Activated effector memory CD4-positive, alpha-beta T cell treated with anti-CD3 and anti-CD28 coated beads, Interleukin-2, amount 50 U/mL, for 16 hours (primary cell): ENCODE data around the gene LPAR1.

Experiments
- DNase-seq: peaks from one replicate; pipeline ENCODE4 v3.0.0-alpha.2; 2020

The LPAR1 gene

DNA sequence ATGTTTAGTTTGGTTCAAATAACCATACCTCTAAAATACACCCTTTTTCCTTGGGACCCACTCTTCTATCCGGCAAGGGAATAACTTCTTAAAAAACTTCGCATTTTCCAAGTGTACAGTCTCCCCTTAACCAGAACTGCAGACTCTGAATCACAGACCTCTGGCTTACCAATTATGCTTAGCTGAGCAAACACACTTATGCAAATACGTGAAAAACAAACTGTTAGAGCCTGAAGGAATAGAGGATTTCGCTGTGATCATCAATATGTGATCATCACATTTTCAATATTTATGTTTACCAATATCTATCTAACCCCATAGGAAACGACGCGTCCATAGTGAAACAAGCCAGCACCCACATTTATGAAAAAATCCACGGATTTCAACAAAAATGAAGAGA, 1.3 kb downstream of the LPAR1 start:
- DNase-seq: no peak

DNA sequence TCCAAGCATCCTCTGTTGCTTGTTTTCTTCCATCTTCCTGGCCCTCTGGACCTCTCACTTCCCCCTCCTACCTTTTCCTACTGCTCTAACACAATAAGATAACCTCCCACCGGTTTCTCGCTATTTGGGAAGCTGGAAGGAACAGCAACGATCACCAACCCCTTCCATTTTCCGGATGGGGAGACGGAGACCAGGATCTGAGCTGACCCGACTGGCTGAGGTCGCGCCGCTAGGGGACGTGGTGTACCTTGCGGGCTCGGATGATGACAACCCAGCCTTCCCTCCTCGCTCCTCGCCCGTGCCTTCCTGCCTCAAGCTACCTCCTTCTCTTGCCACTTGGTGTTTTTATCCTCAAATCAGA, 1.9 kb downstream of the LPAR1 start:
- DNase-seq: no peak

DNA sequence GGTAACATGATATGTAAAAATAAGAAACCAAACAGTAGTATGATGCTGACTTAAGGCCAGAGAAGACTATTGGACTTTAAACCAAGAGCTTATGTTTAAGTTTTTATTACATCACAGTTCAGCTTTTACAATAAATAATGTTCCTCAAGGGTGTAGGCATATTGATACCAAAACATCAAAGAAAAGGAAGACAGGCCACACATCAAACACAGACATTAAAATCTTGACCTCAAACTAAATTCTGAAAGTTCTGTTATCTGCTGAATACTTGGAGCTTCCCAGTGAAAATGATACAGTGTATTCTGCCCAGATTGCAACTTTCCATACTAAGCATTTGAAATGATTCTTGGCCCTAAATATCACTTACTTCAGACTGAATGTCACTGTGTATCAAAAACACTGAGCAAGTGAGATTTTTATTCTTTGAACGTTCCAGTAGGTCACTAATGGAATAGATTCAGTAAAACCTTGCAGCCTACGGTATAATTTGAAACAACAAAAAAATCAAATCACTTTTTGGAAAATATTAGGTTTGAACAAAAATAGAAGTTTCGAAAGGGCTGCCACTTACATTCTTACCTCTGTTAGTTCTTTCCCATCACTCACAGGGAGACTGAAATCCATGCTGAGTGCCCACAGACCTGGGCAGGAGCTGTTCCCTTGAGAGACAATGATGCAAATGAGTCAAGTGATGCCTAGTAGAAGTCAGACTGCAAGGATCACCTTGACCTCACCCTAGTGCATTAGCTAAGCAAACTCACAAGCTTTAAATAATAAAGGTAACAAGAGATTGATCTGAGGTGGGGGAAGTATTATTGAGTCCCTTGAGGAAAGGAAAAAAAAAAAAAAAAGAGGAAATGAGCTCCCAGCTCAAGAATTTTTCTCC, 2.5 kb downstream of the LPAR1 start:
- no peak for DNase-seq

DNA sequence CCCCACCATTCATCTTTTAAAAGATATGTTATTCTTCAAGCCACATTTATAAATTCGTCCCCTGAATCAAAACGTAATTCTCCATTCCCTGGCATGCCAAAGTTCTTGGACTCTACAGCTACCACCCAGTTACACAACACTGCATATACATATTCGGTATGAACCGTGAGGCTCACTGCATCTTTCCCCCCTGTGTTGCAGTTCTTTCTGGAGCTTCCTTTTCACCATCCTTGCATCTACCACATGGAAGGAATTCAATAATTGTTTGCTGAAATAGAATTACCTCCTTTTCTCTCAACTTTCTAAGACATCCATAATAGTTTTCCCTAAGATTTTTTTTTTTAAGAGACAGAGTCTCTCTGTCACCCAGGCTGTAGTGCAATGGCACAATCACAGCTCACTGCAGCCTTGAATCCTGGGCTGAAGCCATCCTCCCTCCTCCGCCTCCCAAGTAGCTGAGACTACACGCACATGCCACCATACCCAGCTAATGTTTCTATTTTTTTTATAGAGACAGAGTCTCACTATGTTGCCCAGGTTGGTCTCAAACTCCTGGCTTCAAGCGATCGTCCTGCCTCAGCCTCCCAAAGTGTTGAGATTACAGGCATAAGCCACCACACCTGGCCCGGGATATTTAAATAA, 3.3 kb downstream of the LPAR1 start:
- DNase-seq: no peak

DNA sequence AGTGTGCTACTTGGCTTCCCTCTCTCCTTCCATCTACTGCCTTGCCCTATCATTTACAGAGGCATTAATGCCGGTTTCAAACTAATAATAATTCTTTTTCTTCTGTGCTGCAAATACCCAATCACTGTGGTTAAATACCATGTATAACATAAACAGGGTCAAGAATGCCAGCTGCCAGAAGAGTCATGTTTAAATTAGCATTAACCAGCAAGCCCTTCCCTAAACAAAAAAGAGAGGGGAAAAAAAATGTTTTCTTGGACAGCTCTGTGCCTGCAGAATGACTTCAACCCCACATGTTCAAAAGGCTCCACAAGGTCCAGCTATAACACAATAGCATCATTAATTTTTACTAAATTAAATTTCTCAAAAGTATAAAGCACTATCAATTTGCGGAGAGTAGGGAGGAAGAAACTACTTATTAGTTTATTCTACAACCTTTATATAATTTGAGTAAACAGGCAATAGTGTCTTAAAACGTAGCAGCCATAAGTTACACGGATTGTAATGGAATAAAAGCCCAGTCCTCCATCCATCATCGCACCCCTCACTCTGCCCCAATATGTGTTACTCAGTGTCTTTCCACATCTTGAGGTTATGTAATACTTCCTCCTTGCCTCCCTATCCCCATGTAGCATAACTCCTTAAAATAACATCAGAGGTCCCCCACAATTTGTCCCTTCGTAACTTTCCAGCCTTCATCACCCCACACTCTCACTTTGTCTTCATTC, 3.9 kb downstream of the LPAR1 start:
- no peak for DNase-seq

DNA sequence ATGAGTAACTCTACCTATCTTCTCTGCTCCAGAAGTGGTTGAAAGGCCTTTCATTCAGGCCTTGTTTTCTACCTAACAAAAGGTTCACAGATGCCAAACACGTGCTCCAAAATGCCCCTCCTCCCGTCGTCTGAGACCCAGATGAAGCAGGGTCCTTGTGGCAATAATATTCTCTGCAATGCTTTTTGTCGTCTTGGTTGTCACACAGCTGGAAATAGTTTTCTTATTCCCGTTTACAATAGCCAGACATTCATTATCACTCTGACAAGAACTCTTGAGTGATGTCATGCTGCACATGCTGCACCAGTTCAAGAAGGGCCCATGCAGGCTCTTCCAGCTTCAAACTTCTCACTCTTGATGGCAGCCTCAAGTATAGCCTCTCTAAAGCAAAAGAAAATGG, 7.8 kb downstream of the LPAR1 start:
- no peak for DNase-seq

- no peak for DNase-seq
Measured at GRCh38 chr9:111029260-111029659, 9.0 kb downstream of the LPAR1 start.

GRCh38 chr9:111027798-111028197, 10.5 kb downstream of the LPAR1 start:
- DNase-seq: no peak

GRCh38 chr9:111023128-111023527, 15.1 kb downstream of the LPAR1 start:
- no peak for DNase-seq

- no peak for DNase-seq
Measured at GRCh38 chr9:111020594-111020993, 17.7 kb downstream of the LPAR1 start.

GRCh38 chr9:111016426-111017045, 21.7 kb downstream of the LPAR1 start:
- DNase-seq: no peak

DNA sequence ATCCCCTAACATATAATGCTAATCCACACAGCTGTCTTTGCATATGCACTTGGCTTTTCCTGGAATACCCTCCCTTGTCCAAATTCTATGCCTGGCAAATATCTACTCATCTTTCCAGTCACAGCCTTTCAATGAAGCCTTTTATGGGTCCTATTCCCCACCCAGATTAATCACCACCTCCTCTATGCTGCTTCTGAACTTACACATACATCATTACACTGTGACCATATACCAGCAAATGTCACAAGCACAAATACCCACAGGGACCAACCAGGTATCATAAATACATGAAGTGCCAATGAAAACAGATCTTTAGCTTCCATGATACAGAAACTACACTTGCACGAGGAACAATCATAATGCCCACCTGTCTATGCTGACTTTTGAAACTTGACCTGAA, 22.3 kb downstream of the LPAR1 start:
- no peak for DNase-seq

GRCh38 chr9:111013707-111014106, 24.6 kb downstream of the LPAR1 start:
- no peak for DNase-seq

DNA sequence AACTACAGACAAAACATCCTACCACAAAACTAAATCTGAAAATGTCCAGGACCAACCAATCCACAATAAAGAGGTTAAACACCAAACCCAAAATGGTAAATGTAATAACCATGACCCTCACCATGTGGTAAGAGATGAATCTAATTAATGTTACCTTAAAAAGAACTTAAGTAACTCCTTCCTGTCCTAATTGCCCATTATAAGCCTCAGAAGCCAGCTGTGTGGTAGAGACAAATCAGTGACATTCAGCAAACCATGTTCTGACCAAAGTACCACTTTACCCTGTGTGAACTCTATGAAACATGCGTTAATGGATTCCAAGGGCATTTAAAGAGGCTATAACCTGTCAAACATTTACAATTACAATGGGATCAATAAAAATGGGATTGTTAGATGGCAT, 25.0 kb downstream of the LPAR1 start:
- no peak for DNase-seq

DNA sequence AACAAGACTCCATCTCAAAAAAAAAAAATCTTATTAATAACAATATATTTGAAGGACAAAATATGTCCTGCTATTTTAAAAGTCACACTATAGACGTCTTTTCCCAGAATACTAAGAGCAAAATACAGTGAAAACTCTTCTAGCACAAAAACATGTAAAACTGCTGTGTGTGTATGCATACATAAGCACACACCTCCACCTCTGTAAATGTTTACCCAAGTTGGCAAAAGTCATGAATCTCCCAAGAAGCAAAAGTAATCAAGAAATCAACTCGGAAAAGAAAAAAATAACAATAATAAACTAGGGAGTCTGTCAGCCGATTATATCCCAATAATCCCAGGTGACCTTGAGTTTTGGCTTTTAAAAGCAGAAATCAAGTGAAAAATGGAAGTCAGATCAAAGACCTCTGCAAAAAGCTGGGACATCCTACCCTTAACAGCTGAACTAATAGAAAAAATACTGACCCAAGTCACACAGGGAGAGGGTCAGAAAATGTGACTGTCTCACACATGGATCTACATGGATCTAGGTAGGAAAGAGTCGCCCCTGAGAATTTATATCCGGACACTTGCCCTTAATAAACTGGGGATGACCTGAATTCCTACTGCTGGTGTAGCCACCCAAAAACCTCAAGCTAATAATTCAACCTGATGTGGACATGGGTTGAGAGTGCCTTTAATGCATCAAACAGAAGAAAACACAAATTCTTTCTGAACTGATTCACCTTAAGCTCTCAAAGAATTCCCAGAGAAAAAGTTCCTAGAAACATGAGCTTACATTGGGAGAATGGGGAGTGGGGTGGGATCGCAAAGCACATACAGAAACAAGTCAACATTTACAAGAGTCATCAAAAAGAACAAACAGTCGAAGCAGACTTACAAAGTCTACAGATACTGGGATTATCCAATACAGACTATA, 29.9 kb downstream of the LPAR1 start:
- no peak for DNase-seq

DNA sequence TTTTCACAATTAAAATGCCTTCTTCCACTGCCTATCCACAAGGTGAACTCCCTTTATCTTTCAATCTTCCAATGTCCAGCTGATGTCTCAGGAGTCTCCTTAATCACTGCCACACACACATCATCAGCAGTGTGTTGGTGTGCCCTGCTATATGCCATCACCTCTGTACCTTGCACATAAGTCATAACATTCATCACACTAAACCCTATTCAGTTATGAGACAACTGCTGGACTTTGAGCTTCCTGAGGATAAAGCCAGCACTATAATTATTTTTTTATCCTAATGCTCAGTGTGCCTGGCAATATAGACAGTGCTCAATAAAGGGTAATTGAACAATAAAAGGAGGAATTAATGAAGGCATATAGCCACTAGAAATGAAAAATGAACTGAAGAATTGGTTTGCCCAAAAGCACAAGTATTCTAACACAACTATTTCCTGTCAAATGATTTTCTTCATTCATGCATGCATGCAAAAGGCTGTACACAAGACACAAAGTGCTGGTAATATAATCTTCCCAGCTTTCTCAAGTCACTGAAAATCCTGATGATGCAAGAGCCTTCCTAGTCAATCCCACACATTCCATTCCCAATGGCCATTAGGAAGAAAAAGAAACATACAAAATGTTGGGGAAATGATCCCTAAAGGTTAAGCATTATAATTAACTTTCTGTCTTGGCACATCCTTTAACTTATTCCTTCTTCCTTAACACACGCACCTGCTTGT, 32.4 kb downstream of the LPAR1 start:
- no peak for DNase-seq

- no peak for DNase-seq
Measured at GRCh38 chr9:111004936-111005335, 33.3 kb downstream of the LPAR1 start.

DNA sequence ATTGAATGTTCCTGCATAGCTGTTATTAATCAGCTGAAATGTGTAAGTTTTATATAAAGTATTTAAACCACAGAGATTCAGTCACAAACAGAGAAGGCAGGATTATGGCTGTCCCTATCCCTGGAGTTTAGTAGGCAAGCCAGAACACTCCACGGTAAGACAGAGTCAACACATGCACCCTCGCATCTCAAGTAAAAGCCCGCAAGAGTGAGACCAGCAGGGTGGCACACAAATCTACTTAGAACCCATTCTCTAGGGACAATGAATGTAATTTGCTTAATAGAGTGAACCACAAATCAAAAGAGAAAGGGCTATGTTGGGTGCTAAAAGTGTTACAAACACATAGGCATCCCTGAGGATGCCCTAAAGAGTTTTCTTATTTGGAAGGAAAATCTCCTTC, 35.1 kb downstream of the LPAR1 start:
- no peak for DNase-seq

- no peak for DNase-seq
Measured at GRCh38 chr9:111001526-111001925, 36.7 kb downstream of the LPAR1 start.

GRCh38 chr9:111000202-111000601, 38.1 kb downstream of the LPAR1 start:
- DNase-seq: no peak

DNA sequence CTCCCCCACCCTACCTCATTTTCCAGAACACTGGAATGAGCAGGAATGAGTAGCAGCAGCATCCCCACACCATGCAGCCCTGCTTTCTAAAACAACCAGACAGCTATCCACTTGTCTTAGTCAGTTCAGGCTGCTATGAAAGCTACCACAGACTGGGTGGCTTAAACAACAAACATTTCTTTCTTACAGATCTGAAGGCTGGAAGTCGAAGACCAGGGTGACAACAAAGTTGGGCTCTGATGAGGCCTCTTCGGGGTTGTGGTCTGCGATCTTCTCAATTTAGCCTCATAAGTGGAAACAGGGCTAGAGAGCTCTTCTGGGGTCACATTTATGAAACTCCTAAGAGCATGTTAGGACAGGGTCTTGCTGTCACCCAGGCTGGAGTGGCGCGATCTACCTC, 38.9 kb downstream of the LPAR1 start:
- DNase-seq: no peak

DNA sequence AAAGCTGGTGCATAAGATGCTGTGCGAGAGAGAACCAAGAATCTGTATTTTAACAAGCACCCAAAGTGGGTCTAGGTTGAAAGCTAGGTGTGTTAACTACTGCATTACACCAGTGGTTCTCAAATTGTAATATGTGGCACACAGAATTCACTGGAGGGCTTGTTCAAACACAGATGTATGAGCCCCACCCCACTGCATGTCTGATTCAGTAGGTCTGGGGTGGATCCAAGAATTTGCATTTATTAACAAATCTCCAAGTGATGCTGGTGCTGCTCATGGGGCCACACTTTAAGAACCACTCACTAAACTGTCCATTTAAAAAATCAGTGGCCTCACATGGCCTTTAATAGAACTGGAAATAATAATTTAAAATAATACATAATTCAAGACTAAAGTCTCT, 40.4 kb downstream of the LPAR1 start:
- DNase-seq: no peak
